HG02642 (cell line): ENCODE data around the gene PSMD7.

Source experiments
- ATAC-seq: cut with Tn5 transposase; IDR thresholded peaks from one replicate; pipeline ENCODE4 v1.9.1; 2021; ENCODE audit warnings: mild to moderate bottlenecking; ENCODE audit not compliant: unreplicated experiment, poor library complexity

Gene PSMD7

DNA sequence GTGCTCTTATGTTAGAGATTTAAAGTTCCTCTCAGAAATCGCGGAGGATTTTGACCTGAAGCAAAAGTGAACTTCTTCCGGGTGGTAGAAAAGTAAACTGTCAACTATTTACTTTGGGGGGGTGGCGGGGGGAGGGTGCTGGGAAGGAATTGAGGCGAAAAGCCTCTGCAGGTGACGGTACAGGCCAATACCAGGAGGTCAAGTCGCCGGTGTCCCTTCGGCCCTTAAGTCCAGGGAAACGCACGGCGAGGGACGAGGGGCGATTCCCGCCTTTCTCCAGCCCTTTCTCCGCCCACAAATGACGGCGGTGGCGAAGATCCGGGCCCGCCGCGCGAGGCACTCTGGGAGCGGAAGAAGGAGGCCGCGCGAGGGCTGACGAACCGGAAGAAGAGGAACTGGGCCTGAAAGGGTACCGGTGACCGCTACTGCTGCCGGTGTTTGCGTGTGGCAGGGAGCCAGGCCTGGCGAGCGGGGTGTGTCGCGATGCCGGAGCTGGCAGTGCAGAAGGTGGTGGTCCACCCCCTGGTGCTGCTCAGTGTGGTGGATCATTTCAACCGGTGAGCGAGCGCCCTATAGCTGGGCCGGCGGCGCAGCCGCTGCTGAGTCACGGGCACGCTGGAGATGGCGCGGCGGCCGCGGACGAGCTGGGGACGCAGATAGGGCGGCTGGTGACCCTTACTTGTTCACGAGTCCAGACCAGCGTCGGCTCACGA is at the start of gene PSMD7:
Gene PSMD7, plus strand, starts transcription at position 383 of the 713 bp plus-strand sequence. Its CDS starts 101 bp downstream, at position 484.
- ATAC-seq: peak; percentile 97

DNA sequence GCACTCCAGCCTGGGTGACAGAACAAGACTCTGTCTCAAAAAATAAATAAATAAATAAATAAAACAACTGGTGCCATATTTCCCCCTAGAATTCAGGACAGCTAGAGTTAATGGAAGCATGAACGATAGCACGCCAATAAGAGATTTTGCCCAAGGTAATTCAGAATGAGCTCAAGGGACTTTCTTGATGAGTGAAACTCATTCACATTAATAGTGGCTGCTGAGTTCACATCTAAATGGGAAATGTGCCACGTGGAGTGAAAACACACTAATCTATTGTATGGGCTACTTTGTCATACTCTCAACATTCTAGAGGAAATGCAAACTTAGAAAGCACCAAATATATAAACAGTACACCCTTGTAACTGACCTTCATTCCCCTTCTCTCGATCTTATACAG is 47.4 kb upstream of the PSMD7 start:
- ATAC-seq: no peak

DNA sequence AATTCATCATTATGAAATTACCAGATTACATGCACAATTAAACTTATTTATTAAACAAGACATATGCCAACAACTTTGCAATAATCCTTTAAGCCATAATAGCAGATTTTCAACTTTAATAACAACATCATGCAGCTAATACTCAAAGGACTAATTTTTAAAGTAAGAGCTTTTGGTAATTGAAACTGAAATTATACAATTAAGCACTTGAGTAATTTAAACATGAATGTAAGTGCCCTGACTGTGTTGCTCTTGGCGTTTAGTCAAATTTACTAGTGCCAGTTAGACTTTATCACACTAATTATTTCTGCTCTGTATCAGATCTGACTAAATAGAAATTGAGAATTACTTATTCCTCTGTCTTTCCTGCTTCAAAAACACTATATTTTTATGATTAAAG is 46.8 kb upstream of the PSMD7 start:
- ATAC-seq: no peak

DNA sequence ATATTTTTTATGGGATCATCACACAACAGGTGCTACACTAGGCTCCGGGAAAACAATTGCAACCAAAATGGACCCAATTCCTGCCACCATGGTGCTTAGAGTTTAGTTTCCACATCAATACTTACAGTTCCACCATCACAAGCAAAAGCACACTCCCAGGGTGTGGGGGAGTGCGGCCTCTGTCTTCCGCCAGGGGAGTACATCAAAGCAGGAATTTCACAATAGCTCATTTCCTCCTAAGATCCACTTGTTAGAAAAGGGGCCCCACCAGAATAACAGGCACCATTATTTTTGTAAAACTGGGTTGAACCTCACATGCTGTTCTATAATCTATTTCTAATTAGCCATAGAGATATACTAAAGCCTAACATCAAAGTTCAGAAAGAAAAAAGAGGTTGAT is 44.3 kb upstream of the PSMD7 start:
- ATAC-seq: no peak

DNA sequence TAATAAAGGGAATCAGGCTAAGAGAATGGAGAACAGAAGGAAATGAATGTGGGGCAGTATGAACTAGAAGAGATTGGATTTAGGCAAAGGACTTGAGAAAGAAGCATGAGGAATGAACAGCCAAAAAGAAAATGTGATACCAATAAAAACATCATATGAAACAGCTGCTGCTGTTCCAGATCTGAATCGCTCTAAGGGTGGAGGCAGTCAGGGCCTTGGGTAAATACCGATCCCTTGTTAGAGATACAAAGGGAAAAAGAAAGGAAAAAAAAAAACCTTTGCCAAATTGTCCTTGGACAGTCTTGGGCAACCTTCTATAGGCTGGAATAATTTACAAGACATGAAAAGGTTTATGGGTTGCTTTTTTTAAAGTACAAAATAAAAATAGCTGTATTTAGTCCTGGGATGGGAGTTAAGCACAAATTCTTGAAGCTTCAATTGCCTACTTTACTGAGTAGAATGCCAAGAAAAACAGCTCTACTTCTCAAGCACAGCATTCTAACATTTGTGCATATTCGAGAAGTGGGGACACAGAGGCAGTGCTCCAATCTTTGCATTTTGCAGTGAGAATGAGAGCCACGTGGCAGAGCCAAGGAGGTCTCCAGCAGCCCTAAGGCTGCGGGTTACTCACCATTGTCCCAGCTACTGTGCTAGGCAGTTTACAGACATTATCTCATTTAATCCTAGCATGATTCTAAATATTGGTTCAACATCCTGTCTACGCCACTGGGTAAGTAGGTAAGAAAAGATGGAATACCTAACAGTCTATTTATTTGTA is 43.3 kb upstream of the PSMD7 start:
- no peak for ATAC-seq

DNA sequence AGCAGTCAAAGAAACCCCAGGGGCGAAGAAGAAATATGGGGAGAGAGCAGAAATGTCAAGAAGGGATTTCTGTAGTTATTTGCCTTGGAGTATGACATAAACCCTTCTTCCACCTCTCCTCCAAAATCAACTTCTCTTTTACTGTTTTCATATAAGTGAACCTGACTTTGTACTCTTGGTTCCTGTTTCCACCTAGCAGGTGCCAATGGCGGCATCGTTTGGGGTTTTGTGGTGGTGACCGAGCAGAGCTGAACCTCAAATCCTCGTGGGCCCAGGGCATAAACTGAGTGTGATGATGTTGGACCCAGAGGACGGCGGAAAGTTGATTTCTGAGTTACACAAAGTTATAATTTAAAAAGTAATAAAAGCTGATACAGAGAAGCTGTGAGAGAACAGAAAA is 39.6 kb upstream of the PSMD7 start:
- ATAC-seq: no peak

DNA sequence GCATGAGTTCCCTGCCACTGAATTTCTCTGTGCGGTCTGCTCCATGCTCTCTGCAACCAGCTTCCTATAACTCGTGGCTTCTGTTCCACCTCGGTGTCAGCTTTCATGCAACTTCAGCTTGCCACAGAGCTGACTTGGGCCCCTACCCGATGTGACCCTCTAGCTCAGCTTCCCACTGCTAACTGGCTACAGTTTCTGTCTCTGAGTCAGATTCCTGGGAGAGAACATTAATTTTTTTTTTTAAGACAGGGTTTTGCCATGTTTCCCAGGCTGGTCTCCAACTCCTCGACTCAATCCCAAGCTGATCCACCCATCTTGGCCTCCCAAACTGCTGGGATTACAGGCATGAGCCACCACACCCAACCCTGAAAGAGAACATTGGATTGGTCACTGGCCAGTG is 35.5 kb upstream of the PSMD7 start:
- ATAC-seq: no peak

DNA sequence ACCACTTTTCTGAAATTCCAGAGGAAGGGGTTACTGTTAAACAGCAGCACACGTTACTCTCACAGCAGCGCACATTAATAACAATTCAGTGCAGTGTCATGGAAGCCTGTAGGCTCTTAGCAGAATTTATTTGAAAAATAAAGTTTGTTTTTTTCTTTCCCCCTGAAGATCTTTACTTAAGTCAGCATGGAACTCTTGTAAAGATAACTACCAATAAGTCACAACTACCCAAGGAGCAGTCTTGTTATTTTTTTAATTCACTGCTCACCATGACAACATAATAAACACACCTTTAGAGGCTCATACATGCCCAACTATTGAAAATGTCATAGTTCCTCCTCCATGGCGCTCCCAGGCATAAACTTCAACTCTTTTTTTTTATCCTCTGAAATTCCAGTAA is 31.8 kb upstream of the PSMD7 start:
- ATAC-seq: no peak

DNA sequence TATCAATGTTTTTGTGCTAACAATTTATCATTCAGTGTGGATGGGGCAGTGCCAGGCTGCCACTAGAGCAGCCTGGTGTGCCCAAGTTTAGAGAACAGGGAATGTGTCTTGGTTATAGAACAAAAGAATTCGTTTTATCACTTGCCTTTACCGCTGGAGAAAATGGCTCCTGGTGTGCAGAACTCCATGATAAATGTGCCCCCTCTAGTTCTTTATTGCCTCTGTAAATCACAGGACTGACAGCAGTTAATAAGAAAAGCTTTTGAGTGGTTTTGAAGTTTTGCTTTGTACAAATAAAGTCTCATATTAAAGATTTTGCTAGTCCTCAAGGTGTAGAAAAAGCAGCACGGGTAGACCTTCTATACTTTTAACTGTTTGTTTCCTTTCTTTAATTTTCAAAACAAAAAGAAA is 28.2 kb upstream of the PSMD7 start:
- no peak for ATAC-seq

DNA sequence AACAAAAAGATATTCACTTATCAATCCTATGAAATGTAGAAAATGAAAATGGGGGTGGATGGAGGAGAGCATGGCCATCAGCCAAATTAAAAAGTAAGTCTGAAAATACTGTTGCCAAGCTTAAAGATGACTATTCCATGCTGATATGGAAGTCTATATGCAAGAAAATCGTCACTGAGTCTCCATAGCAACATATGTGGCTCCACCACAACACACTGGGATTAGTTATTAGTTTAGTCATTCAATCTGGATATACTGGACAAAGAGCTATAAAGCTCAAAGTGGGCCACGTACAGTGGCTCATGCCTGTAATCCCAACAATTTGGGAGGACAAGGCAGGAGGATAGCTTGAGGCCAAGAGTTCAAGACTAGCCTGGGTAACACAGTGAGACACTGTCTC is 24.7 kb upstream of the PSMD7 start:
- ATAC-seq: no peak

DNA sequence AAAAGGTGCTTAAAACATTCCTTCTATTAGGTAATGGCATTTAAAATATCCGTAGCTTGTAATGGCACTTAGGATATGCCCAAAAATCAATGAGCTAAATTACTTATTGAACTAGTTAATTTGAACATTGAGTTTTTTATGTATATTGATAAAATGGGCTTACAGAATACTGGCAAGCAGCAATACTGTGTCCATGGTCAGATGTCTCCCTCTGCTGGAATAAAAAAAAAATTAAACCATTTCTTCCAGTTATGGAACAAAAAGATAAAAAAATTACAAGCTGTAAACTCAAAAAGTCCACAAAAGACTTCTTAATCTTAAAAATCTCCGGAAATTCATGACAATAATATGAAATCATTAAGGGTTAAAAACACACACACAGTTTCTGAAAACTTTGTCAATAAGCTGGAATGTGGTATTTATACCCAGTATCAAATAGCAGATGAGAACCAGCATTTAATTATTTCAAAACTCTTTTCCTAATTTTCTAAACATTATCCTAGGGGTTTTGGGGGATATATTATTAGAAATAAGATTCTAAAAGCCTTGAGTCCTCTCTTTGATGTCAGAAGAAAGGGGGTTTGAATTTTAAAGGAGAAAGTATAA is 21.5 kb upstream of the PSMD7 start:
- ATAC-seq: no peak

DNA sequence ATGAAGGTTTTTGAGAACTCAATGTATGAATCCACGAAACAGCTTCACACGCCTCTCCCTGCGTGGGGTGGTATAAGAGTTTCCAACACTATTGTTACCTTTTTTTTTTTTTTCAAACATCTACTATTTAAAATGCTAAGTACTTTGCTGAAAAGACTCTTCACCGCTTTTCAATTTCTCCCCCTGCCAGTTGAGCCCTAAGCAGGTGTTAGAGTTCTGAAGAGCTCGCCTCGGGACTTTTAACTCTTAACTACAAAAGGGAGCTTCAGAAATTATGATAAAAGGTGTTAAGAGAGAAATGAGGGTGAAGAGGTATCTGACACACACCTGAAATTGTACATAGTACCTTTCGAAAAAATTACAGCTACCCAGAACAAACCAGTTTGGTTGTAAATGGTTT is 20.9 kb upstream of the PSMD7 start:
- no peak for ATAC-seq

DNA sequence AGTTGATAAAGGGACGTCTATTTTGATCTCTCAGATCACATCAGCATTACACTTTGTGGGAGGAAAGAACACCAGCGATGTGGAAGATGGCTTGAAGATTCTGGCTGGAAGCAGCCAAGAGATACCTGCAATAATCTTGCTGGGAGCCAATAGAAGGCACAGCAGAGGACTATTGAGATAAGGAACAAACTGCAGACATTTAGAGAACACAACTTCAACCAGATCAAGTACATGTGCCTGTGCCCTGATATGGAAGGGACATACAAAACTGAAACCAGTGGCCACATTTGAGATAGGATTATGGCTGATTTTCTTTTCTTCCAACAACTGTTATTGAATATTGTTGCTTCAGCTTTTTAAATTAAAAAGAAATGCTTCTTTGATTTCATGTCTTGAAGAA is 18.6 kb upstream of the PSMD7 start:
- ATAC-seq: no peak

DNA sequence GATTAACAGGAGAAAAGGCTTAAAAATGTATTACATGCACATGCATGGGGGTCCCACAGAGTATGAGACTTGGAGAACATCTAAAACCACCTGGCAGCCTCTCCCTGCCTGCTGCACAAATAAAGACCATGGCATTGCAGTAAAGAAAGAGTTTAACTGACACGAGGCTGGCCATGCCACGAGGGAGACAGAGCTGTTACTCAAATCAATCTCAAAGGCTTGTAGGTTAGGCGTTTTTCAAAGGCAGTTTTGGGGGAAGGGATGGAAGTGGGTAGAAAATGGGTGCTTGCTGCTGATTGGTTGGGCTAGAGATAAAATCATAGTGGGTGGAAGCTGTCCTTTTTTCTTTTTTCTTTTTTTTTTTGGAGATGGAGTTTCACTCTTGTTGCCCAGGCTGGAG is 17.3 kb upstream of the PSMD7 start:
- ATAC-seq: no peak

DNA sequence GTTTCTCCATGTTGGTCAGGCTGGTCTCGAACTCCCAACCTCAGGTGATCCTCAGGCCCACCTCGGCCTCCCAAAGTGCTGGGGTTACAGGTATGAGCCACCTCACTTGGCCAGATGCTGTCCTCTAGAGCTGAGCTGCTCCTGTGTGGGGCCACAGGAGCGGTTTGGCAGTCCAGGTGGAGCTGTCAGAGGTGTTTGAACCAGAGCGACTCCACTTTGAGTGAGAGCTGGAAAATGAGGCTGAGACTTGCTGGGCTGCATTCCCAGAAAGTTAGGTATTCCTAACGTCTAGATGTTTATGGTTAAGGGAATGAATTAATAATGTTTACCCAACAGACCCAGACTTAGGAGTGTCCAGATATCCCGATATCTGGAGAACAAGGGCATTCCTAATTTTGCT is 16.8 kb upstream of the PSMD7 start:
- ATAC-seq: no peak

DNA sequence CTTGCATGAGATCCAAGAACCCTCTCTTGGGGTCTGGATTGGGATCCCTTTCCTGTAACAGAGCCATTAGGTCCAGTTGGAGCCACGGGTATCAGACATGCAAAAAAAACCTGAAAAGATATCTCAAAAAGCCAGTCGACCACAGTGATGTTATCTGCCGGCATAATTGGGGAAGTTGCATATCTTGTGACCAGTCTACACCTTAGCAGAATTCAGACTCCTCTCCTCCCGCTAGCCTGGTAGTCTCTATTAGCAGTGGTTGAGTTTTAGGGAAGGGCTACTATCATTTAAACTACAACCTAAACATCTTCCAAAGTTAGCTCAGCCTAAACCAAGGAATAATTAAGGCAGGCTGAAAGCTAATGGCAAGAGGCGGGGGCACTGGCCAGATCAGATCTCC is 16.2 kb upstream of the PSMD7 start:
- no peak for ATAC-seq

DNA sequence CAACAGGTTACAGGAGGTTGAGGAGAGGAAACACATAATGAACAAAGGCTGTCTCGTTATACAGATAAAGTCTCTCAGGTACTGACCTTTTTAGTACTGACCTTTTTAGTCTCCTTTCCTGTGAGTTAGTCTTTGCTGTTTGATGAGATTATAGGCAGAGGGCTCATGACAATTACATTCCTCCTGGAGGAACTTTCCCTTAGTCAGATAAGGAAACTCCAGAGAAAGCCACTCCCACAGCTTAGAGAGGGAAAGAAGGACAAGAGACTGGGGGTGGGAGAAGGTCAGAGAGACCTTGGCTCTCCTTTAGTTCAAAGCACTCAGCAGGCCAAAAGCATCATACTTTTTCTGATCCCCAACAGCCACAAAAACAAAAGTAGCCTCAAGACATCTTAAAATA is 15.3 kb upstream of the PSMD7 start:
- ATAC-seq: no peak

DNA sequence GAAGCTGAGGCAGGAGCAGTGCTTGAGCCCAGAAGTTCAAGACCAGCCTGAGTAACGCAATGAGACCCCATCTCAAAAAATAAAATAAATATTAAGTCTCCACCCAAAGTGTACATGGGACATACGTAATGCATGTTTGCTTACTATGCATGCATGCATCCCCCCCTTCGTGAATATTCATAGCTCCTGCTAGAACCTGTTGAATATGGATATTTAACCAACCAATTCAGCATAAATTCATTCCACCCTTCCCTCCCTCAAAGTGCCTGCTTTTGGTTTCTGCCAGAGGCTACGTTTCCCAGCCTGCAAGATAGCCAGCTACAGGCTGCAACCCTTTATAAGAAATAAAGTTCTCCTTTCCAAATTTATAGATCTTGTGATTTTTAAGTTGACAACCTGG is 12.9 kb upstream of the PSMD7 start:
- ATAC-seq: no peak

DNA sequence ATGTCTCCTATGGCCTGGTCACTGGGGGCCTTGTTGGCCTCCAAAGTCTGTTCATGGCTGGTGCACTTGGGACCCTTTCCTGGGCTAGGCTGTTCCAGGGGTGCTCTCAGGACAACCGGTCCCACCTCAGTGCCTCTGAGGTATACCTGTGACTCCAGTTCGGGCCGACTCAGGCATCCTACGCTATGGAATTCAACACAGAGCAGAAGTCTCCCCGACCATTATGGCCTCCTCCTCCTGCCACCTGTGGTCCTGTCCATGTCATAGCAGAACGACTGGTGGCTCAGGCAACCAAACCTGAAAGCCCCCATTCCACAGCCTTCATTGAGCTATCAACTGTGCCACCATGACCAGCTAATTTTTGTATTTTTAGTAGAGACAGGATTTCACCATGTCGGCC is 8.5 kb upstream of the PSMD7 start:
- ATAC-seq: no peak

DNA sequence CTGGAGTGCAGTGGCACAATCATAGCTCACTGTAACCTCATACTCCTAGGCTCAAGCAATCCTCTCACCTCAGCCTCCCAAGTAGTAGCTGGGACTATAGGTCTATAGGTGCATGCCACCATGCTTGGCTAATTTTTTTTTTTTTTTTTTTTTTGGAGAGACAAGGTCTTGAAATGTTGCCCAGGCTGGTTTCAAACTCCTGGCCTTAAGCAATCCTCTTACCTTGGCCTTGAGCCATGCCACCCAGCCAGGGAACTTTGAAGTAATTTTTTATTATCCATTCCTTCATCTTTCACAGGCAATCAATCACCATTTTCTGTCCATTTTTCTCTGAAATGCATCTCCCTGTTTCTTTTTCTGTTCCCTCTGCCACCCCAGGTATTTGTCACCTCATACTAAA is 6.3 kb upstream of the PSMD7 start:
- ATAC-seq: no peak

DNA sequence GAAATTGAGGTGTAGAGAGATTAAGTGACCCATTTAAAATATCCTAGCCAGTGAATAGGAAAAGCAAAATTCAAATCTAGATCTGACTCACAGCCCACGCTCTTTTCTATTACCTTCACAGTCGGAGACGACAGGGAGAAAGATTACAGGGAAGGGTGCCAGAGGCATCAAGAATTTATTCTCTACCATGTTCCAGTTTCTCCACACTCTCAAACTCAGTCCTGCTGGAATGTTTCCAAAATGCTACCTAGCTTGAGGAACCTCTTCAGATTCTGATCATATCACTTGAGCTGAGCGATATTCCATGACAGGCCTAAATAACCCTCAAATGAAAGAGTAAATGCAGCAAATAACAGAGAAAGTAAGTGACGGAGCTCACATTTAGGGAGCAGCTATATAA is 5.4 kb upstream of the PSMD7 start:
- no peak for ATAC-seq
